HG02943 (cell line): ENCODE results near the gene MAGI1.
"Not testable (repeated sequence)": the region's sequence is repeated elsewhere in the genome, so short reads cannot be mapped to it uniquely, and the experiment has no call there.

Experiments
- ATAC-seq: cut with Tn5 transposase; IDR thresholded peaks from one replicate; pipeline ENCODE4 v1.9.1; 2021; ENCODE audit warnings: mild to moderate bottlenecking, low read depth, moderate library complexity; ENCODE audit not compliant: unreplicated experiment

MAGI1 gene

DNA sequence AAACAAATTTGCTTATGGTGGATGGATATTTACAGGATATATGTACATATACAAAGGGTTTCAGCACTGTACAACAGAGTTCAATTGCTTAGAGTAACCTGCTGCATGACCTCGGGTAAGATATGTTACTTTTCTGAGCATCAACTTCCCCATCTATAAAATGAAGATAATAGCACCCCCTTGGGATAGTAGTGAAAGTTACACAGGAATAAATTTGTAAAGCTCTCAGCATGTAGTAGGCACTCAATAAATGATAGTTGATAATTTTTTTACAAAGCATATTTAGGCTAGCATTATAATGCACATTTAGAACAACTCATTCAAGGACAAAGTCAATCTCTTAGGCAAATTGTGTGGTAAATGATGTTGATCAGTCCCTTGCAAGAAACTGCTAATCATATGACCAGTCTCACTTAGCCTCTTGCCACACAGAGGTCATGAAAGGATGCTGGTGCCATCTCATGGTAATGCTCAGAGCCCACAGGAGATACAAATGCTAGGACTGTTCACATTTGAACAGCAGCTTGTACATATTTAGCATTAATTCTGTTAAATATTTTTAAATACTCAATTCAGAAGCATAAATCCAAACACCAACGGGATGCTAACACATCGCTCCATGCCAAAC, 123.9 kb downstream of the MAGI1 start:
- no peak for ATAC-seq

DNA sequence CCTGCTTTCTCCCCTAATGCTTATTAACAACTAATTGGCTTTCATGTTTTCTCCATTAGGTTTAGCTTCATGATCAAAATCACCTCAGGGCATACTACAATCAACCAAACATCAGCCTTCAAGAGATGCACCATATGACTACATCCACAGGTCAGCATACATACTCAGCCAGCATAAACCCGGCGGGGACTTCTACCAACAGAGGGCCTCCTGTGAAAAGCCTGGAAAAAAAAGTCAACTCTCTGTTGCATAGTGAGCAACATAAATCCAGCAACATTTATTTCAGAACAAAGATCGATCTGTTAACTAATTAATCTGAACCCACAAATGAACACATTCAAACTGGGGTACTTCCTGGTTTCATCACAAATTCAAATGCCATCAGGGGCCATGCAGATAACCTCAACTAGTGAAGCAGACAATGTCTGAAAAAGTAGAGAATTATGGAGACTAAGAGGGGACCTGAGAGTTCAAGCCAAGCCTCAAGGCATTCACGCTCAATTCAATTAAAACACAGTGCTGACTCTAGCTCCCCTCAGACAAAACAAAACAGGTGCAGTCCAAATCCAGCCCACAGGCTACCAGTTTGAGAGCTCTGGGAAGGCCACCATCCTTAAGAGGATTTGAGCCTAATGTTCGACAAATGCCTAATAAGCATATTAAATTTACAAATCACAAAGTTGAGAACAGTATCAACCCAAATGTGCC, 124.5 kb downstream of the MAGI1 start:
- no peak for ATAC-seq

DNA sequence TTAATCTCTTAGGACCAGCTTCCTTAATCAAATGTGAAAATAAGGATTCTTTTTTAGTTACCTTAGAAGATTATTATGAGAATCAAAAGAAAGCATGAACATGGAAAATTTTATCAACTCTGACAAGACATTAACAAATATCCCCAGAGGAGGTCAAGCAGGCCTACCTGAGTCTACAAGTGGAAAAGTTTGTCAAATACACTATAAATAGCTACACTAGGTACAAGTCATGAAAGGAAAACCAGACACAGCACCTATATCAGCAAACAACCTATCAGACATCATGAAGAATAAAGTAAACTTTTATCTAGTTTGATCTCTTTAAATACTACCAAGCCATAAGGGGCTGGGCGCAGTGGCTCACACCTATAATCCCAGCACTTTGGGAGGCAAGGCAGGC, 126.1 kb downstream of the MAGI1 start:
- no peak for ATAC-seq

DNA sequence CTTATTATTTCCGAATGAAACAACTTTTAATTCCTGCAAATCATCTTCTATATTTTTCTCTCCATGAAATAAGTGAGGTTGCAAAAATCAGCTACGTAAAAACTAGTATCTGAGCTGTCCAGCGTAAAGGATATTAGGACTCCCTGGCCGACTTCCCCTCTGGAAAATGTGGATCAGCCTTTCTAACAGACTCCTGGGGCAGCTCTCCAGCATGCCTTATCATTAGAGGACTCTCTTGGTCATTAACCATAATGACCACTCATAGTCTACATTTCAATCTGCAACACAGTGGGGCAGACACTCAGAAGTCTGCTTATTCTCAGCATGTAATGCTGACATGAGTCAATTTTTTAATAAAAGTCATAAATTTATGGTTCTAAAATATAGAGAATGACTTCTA, 130.1 kb downstream of the MAGI1 start:
- no peak for ATAC-seq

DNA sequence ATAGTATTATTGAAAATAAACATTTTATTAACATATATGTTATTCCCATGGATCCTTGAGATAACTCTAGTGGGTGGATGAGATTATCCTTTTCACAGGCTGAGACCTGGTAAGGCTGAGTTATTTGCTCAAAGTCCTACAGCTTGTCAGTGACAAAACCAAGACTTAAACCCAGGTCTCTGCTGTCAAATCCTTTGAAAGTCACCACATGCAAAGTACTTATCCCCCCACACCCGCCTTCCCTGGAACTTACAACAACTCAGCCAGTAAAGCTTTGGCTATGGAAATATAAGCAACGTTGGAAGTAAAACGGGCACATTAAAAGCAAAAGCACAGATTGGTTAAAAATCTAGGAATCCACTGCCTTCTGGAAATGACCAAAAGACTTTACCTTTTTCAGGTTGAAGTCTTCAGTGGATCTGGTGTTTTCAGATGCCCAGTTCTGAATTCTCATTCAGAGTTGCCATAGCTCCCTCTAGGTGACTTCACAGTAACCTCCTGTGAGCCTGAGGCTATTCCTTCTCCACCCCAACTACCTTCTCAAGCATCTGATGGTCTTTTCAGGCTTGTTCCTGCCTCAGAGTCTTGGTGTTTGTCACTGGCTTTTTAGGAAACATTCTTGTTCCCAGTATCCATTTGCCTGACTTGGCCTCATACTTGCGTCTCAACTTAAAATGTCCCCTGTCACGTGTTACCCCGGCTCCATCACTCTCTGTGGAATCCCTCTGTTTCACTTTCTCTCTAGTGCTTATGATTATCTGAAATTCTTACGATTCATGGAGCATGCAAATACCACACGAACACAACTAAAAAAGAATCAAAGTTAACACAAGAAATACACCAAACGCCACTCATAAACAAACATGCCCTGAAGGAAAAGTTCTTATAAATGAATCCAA, 131.2 kb downstream of the MAGI1 start:
- no peak for ATAC-seq

DNA sequence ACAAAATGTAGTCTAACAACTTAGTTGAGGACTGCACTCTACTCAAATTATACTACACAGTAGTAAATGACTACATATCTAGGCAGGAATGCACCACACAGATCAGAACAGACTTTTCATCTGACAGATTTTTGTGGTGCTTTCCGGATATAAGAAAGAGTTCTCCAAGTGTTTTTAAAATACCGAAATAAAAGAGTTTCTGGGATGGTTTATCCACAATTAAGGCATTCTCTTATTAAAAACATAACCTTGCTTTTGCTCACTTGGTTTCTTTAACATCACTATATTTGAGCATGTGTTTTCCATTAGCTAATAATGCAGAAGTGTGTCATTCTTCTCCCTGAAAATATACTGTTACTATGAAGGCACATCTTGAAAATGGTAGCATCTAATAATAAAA, 132.9 kb downstream of the MAGI1 start:
- ATAC-seq = no peak

DNA sequence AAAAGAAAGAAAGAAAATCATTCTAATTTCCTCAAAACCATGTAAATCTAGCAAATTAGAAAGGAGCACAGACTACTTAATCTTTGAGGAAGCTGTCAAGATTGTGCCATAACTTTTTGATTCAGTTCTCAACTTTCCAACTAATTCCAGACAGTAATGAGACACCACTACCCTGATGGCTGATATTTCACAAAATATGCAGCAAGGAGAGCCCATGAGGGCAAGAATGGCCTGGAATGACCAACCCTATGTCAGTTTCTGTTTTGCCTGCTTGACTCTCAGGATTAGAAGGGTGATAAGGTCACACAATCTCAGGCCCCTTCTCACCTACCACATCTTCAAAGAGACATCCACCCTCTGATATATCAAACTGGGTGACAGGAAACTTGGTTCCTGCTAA, 134.7 kb downstream of the MAGI1 start:
- no peak for ATAC-seq

DNA sequence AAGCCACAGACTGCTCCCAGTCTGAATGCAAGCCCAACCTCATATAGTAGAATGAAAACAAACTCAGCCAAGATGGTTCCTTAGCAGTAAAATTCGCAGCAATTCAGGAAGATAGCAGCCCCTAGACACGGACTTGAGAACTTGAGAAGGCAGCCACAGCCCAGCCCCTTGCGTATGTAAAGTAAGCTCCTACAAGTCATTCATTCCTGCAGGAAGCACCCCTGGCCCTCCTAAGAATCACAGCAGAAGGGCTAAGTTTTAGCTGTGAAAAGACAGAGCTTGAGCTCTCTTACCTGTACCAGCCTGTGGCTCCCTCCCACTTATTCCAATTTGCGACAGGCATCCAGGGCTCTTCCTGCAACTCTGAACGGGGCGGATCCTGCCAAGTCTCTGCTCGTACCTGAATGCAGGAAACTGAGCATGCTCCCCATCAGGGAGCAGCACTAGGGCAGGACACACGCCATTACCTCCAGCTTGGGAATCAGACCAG, 136.4 kb downstream of the MAGI1 start:
- ATAC-seq = no peak

DNA sequence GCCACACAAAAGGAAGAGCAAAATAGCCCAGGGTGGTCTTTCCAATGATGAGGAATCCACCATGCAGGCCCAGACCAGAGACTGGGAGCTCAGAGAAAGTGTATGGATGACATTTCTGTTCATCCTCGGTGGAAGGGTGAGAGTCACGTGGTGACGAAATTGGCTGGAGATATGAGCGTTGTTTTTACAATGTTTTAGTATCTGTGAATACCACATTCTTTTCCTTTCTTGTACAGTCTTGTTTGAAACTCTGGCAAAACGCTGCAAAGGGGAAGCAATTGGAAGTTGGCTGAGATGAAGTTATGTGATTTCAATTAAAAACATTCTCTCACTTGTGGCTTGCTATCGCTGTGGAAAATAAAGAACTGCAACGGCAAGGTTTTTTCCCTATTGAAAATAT, 137.5 kb downstream of the MAGI1 start:
- ATAC-seq = no peak

DNA sequence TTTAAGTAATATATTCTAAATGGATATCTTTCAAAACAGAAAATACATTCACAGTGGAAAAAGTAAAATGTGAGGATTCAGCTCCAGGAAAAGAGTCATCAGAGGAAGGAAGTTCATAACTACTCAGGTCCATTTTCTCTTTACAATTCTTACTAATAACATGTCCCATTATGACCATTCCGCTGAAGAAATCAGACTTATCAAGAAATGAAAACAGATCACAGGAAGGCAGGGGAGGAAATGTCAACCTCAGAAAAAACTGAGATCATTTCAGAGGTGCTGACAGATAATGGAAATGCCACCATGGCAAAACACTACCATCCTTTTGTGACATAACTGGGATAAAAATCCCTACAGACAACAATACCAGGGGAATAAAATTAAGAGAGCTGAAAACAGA, 139.5 kb downstream of the MAGI1 start:
- no peak for ATAC-seq

DNA sequence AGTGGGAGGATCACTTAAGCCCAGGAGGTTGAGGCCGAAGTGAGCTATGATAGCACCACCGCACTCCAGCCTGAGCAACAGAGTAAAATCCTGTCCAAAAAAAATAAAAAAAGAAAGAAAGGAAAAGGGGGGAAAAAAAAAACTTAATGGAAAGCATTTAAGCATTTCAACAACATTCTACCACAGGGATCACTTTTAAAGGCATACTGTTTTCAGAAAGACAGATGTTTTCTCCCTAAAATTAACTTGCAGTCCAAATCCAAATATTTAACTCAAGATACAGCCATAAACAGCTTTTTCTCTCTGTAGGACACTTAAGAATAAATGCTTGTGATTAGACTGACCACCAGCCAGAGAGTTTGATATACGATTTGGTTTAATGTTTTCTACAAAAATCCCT, 141.0 kb downstream of the MAGI1 start:
- no peak for ATAC-seq

DNA sequence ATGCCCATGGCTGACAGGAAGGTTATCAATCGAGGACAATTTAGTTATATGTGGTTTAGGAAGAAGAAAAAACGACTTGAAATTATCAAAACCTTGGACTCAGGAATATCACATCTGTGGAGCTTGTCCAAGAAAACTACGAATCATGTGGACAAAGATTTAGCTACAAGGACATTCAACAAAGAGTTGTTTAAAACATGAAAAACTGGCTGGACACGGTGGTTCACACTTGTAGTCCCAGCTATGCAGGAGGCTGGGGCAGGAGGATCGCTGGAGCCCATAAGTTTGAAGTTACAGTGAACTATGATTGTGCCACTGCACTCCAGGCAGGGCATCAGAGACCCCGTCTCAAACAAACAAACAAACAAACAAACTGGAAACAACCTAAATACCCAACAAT, 142.4 kb downstream of the MAGI1 start:
- ATAC-seq = no peak

DNA sequence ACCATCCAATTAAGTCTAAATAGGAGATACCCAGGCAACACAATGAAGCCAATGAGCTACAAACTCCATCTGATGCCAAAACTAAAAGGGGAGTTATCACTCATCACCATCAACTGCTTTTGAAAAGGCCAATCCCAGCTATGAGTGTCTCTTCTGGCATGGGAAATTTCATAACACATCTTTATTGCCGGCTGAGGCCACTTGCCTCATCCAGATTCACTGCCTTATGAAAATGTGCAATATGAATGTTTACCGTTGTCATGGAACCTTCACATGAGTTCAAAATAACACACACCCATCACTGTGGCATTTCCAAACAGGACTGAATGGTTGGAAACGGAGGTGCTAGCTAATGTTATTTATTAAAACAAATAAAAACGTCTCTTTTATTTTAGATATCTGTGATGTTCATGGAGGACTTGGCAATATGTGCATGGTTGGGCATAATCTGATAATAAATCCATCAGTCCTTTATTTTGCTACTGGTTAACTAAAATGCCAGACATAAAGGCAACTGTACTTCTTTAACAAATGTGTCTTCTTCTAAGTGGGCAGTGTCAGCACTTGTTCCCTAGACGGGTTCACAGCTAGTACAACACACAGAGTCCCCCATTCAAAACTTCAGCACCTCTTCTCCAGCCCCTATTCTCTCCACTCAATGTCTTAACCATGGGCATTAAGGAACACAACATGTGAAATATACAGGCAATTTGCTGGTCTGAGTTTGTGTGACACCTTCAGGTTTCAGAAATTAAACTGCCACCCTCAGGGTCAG, 143.9 kb downstream of the MAGI1 start:
- ATAC-seq = no peak

DNA sequence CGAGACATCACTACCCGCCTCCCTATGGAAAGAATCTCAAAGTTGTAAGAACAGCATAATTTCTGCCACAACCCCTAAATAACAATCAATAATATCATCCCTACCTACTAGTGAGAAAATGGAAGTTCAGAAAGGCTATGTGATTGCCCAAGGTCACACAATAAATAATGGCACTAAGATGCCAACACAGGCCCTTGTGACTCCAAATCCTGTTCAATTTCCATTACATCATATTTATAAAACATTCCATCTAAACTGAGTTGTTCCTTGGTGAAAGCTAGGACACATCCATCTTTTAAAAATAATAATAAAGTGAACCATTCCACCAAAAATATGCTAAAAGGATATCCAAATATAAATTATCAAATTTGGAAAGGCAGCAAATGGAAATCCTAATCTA, 144.6 kb downstream of the MAGI1 start:
- no peak for ATAC-seq

DNA sequence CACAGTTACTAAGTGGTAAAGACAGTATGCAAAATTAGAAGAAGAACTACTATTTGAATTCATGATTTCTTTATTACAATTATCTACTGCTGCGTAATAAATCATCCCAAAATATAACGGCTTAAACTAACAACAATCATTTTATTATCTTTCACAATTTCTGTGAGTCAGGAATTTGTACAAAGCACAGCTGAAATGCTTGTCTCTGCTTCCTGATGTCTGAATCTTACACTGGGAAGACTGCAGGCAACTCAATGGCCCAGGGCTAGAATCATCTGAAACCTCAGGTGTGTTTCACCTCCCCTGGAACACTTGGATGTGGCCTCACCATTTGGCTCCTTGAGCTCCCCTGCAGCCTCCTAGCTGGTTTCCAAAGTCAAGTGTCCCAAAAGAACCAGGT, 145.1 kb downstream of the MAGI1 start:
- no peak for ATAC-seq

DNA sequence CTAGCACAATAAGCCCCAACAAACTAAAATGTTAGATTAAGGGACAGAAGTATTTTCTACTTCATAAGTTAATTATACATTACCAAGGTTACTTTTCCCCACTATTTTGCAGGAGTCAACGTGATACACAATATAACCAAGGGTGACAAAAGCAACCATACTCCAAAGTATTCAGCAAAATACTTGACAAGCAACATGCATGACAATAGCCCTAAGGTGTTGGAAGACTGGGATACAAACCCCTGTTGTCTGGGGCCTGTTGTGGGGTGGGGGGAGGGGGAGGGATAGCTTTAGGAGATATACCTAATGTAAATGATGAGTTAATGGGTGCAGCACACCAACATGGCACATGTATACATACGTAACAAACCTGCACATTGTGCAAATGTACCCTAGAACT, 147.2 kb downstream of the MAGI1 start:
- not testable (repeated sequence) for ATAC-seq

DNA sequence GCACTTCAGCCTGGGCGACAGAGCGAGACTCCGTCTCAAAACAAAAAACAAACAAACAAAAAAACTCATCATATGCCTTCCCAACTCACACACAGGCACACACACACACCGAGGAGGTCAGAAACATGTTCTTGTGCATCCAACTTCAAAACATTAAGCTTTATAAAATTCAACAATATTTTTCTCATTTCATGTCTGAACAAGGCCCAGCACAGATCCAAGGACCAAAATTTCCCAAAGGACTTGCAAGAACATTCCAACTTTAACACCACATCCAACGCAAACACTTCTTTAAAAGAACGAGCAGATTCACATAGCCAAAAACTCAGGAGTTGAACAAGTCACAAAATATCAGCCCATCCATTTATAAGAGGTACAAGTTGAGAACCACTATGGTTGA, 148.4 kb downstream of the MAGI1 start:
- ATAC-seq = no peak

DNA sequence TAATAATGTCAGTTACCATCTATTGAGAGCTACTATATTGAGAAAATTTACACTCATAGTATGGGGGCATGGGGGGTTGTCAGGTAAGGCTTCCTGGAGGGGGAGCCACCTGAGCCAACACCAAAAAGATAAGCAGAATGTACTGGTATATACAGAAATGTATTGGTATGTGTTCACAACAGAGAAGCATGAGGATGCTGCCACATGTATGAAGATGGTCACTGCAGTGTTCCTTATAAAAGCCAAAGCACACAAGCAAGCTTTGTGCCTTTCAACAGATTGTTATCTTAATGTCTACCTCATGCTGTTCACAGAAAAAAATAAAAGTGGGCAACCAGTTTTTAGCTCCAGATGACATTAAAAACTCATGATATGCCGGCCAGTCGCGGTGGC, 149.0 kb downstream of the MAGI1 start:
- ATAC-seq = no peak

DNA sequence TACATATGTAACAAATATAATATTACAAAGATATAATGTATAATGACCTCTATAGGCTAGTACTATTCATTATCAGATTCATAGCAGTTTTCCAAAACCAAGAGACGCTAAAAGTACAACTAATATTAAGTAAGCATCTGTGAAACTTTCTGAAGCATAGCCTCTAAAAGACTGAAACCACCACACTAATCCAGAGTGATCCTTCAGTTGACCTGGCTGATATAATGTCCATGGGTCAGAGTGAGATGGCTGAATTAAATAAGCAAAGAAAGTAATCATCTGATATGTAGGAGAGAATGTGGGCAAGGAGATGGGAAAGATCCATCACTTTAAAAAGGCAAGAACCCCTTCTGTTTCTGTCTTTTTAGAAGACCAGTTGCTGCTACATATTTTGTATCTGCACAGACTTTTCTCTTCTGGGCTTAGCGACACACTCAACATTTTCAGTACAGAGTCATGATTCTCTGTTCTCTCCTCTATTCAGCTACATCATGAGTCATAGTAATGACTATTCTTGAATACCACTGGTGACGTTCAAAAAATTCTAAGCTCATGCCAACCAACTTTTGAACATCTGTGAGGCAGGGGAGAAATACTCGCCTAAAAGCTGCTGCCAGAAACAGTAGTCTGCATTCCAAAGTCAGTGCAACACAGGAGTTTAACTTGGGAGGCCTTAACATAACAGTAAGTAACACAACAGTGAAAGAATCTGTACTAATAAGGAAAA, 149.6 kb downstream of the MAGI1 start:
- no peak for ATAC-seq

DNA sequence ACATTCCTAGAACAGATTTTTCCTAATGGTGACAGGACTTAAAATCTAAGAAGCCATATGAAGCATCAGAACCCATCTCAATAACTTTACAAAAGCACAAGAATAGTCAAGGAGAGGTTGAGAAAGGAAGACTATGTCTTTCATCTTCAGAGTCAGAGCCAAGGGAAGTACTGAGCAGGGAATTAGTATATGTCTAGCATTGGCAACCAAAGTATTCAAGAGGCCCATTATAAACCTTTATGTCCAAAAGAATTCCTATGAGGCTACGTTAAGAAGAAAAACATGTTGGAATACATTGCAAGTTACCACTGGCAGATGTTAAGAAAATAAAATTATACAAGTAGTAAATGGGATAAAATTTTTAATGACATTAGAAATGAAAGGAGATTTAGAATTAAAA, 150.5 kb downstream of the MAGI1 start:
- ATAC-seq = no peak
